ENCODE results near the gene MME. TPM values are rescaled to one million over a fixed set of nuclear protein-coding genes. Genes with fewer than 3 reads are reported as not detected.
A peak's percentile ranks its signal among the peaks of the same experiment; 100 is the strongest.

The MME gene
- total and polyA plus RNA-seq, 4 donors: 4.1 to 20.7 (median 9.5) TPM

DNA sequence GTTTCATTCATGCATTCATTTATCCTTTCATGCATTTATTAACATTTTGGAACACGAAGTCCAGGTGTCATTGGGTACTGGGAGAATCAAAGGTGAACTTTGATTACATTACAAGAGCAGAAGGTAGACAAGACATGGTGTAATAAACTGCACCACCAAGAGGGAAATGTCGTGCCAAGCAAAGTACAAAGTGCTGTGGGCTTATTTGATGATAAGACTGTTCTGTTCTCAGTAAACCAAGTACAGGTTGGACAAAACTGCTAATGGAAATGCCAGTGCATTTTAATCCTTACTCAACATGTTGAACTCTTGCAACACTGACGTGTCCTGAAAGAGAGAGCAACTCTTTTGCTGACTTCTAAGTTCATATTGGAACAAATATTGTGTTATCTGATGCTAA, 69.4 kb downstream of the MME start (continued):
- TF ChIP-seq, protein P1, sequence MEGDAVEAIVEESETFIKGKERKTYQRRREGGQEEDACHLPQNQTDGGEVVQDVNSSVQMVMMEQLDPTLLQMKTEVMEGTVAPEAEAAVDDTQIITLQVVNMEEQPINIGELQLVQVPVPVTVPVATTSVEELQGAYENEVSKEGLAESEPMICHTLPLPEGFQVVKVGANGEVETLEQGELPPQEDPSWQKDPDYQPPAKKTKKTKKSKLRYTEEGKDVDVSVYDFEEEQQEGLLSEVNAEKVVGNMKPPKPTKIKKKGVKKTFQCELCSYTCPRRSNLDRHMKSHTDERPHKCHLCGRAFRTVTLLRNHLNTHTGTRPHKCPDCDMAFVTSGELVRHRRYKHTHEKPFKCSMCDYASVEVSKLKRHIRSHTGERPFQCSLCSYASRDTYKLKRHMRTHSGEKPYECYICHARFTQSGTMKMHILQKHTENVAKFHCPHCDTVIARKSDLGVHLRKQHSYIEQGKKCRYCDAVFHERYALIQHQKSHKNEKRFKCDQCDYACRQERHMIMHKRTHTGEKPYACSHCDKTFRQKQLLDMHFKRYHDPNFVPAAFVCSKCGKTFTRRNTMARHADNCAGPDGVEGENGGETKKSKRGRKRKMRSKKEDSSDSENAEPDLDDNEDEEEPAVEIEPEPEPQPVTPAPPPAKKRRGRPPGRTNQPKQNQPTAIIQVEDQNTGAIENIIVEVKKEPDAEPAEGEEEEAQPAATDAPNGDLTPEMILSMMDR (IDR thresholded peaks at IDR 0.05; ENCODE audit: low read depth, low read length, missing input control): no peak
- TF ChIP-seq, protein P2, sequence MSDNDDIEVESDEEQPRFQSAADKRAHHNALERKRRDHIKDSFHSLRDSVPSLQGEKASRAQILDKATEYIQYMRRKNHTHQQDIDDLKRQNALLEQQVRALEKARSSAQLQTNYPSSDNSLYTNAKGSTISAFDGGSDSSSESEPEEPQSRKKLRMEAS (IDR thresholded peaks at IDR 0.05): peak; percentile 97
- no peak for TF ChIP-seq TAF1 (conservative IDR thresholded peaks at IDR 0.05)
- peak; percentile 88 for TF ChIP-seq HNF4G (IDR thresholded peaks at IDR 0.05)
- TF ChIP-seq, protein P3, sequence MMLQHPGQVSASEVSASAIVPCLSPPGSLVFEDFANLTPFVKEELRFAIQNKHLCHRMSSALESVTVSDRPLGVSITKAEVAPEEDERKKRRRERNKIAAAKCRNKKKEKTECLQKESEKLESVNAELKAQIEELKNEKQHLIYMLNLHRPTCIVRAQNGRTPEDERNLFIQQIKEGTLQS (IDR thresholded peaks at IDR 0.05): peak; percentile 19

DNA sequence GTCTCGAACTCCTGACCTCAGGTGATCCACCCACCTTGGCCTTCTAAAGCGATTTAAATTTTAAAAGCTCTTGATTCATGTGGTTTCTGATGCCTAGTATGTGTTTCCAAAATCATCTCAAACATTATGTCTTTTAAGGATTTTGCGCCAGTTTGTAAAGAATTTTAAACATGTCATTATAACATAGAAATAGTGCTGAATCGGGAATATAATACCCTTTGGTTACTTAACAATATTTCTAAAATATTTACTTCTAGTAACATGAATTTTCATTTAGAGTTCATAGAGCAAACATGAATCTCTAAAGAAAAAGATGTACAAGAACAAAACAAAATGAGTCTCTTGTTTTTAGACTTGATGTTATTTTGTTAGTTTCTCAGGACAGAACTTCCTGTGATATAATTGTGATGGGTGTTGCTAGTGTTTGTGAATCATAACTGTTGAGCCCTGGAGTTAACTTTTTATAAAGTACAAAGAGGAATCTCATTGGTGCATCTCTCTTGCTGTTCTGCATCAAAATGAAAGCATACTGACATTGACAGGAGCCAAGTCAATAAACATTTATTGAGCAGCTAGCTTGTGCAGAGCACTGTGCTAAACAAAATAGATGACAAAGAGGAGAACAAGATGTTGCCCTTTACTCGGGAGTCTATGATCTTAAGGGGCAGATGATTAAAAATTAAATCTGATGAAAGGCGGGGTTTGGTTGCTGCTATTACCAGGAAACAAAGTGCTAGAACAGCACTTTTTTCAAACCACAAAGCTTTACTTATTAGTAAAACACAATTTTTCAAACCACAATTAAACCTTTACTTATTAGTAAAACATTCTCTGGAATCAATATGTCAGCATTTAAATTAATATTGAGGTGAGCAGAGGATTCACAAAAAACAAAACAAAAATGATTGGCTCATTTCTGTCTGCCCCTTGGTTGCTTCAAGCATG, 73.4 kb downstream of the MME start:
- H3K27me3 ChIP-seq (ENCODE audit: control insufficient read depth in 4 of 4, insufficient read depth in 4 of 4, low read length in 3 of 4): no peaks in the 10 kb centered on the region
- H3K27ac ChIP-seq (ENCODE audit: low read depth in 1 of 2, low read length in 2 of 2): no peak overlapping the region
- H3K9me3 ChIP-seq (ENCODE audit: control insufficient read depth in 4 of 4, low read length in 3 of 4): no peaks in the 10 kb centered on the region
- peaks cover 2 to 22% (median 15%) of the 10 kb centered on the region in 4 donors for H3K4me1 ChIP-seq (ENCODE audit: control insufficient read depth in 4 of 4, insufficient read depth in 4 of 4, low read length in 3 of 4)
- 85% methylated on average over 6 of the region's 6 CpGs for WGBS
- TF ChIP-seq HNF4A (conservative IDR thresholded peaks at IDR 0.05) (no peak), SP1 (IDR thresholded peaks at IDR 0.05) (no peak), RAD21 (IDR thresholded peaks at IDR 0.05) (no peak), JUND (IDR thresholded peaks at IDR 0.05) (no peak), GABPA (IDR thresholded peaks at IDR 0.05 in 1 of 2, conservative IDR thresholded peaks at IDR 0.05 in 1 of 2) (no peak), YY1 (IDR thresholded peaks at IDR 0.05) (no peak), FOXA2 (IDR thresholded peaks at IDR 0.05) (no peak)
- TF ChIP-seq, protein P2 (IDR thresholded peaks at IDR 0.05): no peak
- TF ChIP-seq, protein P1 (IDR thresholded peaks at IDR 0.05; ENCODE audit: low read depth, low read length, missing input control): no peak
- TF ChIP-seq, protein P4, sequence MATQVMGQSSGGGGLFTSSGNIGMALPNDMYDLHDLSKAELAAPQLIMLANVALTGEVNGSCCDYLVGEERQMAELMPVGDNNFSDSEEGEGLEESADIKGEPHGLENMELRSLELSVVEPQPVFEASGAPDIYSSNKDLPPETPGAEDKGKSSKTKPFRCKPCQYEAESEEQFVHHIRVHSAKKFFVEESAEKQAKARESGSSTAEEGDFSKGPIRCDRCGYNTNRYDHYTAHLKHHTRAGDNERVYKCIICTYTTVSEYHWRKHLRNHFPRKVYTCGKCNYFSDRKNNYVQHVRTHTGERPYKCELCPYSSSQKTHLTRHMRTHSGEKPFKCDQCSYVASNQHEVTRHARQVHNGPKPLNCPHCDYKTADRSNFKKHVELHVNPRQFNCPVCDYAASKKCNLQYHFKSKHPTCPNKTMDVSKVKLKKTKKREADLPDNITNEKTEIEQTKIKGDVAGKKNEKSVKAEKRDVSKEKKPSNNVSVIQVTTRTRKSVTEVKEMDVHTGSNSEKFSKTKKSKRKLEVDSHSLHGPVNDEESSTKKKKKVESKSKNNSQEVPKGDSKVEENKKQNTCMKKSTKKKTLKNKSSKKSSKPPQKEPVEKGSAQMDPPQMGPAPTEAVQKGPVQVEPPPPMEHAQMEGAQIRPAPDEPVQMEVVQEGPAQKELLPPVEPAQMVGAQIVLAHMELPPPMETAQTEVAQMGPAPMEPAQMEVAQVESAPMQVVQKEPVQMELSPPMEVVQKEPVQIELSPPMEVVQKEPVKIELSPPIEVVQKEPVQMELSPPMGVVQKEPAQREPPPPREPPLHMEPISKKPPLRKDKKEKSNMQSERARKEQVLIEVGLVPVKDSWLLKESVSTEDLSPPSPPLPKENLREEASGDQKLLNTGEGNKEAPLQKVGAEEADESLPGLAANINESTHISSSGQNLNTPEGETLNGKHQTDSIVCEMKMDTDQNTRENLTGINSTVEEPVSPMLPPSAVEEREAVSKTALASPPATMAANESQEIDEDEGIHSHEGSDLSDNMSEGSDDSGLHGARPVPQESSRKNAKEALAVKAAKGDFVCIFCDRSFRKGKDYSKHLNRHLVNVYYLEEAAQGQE (IDR thresholded peaks at IDR 0.05): no peak
- no peak overlapping the region for H3K9ac ChIP-seq (ENCODE audit: low read depth in 1 of 2, low read length in 2 of 2)
- DNase-seq (ENCODE audit: low spot score): no peak
- peaks cover 0 to 4% (median 0%) of the 10 kb centered on the region in 4 donors for H3K36me3 ChIP-seq (ENCODE audit: control insufficient read depth in 4 of 4, insufficient read depth in 3 of 4, low read depth in 1 of 4, low read length in 3 of 4)
- H3K4me3 ChIP-seq (ENCODE audit: low read depth in 1 of 3, low read length in 3 of 3): no peak overlapping the region

Data from liver (tissue), 9 donors.